ENCODE data around the gene SLC25A13.

Gene SLC25A13

GRCh38 chr7:96199421-96199820 is 122.5 kb downstream of the SLC25A13 start:
- H3K9me3 ChIP-seq (ENCODE audit: control insufficient read depth in 2 of 2, low read length in 2 of 2): no peaks in the 10 kb centered on the region
- H3K27ac ChIP-seq (ENCODE audit: low read depth in 2 of 2, low read length in 2 of 2): no peak overlapping the region
- no peaks in the 10 kb centered on the region for H3K4me1 ChIP-seq (ENCODE audit: control insufficient read depth in 2 of 2, insufficient read depth in 2 of 2, low read length in 2 of 2)
- no peak overlapping the region for H3K4me3 ChIP-seq (ENCODE audit: low read length in 2 of 2)
- no peaks in the 10 kb centered on the region for H3K36me3 ChIP-seq (ENCODE audit: control insufficient read depth in 2 of 2, insufficient read depth in 2 of 2, low read length in 2 of 2)
- H3K27me3 ChIP-seq (ENCODE audit: control insufficient read depth in 2 of 2, insufficient read depth in 2 of 2, low read length in 2 of 2): no peaks in the 10 kb centered on the region
- no peak overlapping the region for H3K9ac ChIP-seq (ENCODE audit: low read depth in 1 of 2, low read length in 2 of 2)

- Histone ChIP-seq H3K27me3 (ENCODE audit: control insufficient read depth in 2 of 2, insufficient read depth in 2 of 2, low read length in 2 of 2) (no peaks in the 10 kb centered on the region), H3K27ac (ENCODE audit: low read depth in 2 of 2, low read length in 2 of 2) (no peak overlapping the region), H3K4me3 (ENCODE audit: low read length in 2 of 2) (no peak overlapping the region), H3K9me3 (ENCODE audit: control insufficient read depth in 2 of 2, low read length in 2 of 2) (no peaks in the 10 kb centered on the region), H3K4me1 (ENCODE audit: control insufficient read depth in 2 of 2, insufficient read depth in 2 of 2, low read length in 2 of 2) (no peaks in the 10 kb centered on the region), H3K9ac (ENCODE audit: low read depth in 1 of 2, low read length in 2 of 2) (no peak overlapping the region), H3K36me3 (ENCODE audit: control insufficient read depth in 2 of 2, insufficient read depth in 2 of 2, low read length in 2 of 2) (no peaks in the 10 kb centered on the region)
These were observed 123.8 kb downstream of the SLC25A13 start for GRCh38 chr7:96198047-96198636.

- H3K4me3 ChIP-seq (ENCODE audit: low read length in 2 of 2): no peak overlapping the region
- no peak overlapping the region for H3K27ac ChIP-seq (ENCODE audit: low read depth in 2 of 2, low read length in 2 of 2)
- no peaks in the 10 kb centered on the region for H3K4me1 ChIP-seq (ENCODE audit: control insufficient read depth in 2 of 2, insufficient read depth in 2 of 2, low read length in 2 of 2)
- H3K9me3 ChIP-seq (ENCODE audit: control insufficient read depth in 2 of 2, low read length in 2 of 2): no peaks in the 10 kb centered on the region
- H3K9ac ChIP-seq (ENCODE audit: low read depth in 1 of 2, low read length in 2 of 2): no peak overlapping the region
- no peaks in the 10 kb centered on the region for H3K27me3 ChIP-seq (ENCODE audit: control insufficient read depth in 2 of 2, insufficient read depth in 2 of 2, low read length in 2 of 2)
- peaks cover 3 to 9% of the 10 kb centered on the region in 2 donors for H3K36me3 ChIP-seq (ENCODE audit: control insufficient read depth in 2 of 2, insufficient read depth in 2 of 2, low read length in 2 of 2)
These were observed 125.2 kb downstream of the SLC25A13 start for GRCh38 chr7:96196676-96197075.

- no peak overlapping the region for H3K27ac ChIP-seq (ENCODE audit: low read depth in 2 of 2, low read length in 2 of 2)
- H3K36me3 ChIP-seq (ENCODE audit: control insufficient read depth in 2 of 2, insufficient read depth in 2 of 2, low read length in 2 of 2): peaks cover 15 to 19% of the 10 kb centered on the region in 2 donors
- H3K4me3 ChIP-seq (ENCODE audit: low read length in 2 of 2): no peak overlapping the region
These were observed 132.6 kb downstream of the SLC25A13 start for GRCh38 chr7:96189129-96189820.

GRCh38 chr7:96188591-96188991 is 133.3 kb downstream of the SLC25A13 start:
- peaks cover 18 to 26% of the 10 kb centered on the region in 2 donors for H3K36me3 ChIP-seq (ENCODE audit: control insufficient read depth in 2 of 2, insufficient read depth in 2 of 2, low read length in 2 of 2)
- no peaks in the 10 kb centered on the region for H3K27me3 ChIP-seq (ENCODE audit: control insufficient read depth in 2 of 2, insufficient read depth in 2 of 2, low read length in 2 of 2)
- H3K9ac ChIP-seq (ENCODE audit: low read depth in 1 of 2, low read length in 2 of 2): no peak overlapping the region
- H3K9me3 ChIP-seq (ENCODE audit: control insufficient read depth in 2 of 2, low read length in 2 of 2): no peaks in the 10 kb centered on the region
- peaks cover 0 to 12% of the 10 kb centered on the region in 2 donors for H3K4me1 ChIP-seq (ENCODE audit: control insufficient read depth in 2 of 2, insufficient read depth in 2 of 2, low read length in 2 of 2)
- H3K4me3 ChIP-seq (ENCODE audit: low read length in 2 of 2): no peak overlapping the region
- no peak overlapping the region for H3K27ac ChIP-seq (ENCODE audit: low read depth in 2 of 2, low read length in 2 of 2)

More at GRCh38 chr7:96189129-96189820, 132.6 kb downstream of the SLC25A13 start:
- no peak overlapping the region for H3K9ac ChIP-seq (ENCODE audit: low read depth in 1 of 2, low read length in 2 of 2)
- H3K4me1 ChIP-seq (ENCODE audit: control insufficient read depth in 2 of 2, insufficient read depth in 2 of 2, low read length in 2 of 2): peaks cover 0 to 12% of the 10 kb centered on the region in 2 donors
- no peaks in the 10 kb centered on the region for H3K9me3 ChIP-seq (ENCODE audit: control insufficient read depth in 2 of 2, low read length in 2 of 2)
- no peaks in the 10 kb centered on the region for H3K27me3 ChIP-seq (ENCODE audit: control insufficient read depth in 2 of 2, insufficient read depth in 2 of 2, low read length in 2 of 2)

GRCh38 chr7:96188174-96188581 is 133.7 kb downstream of the SLC25A13 start:
- Histone ChIP-seq H3K27me3 (ENCODE audit: control insufficient read depth in 2 of 2, insufficient read depth in 2 of 2, low read length in 2 of 2) (no peaks in the 10 kb centered on the region), H3K9me3 (ENCODE audit: control insufficient read depth in 2 of 2, low read length in 2 of 2) (no peaks in the 10 kb centered on the region), H3K4me1 (ENCODE audit: control insufficient read depth in 2 of 2, insufficient read depth in 2 of 2, low read length in 2 of 2) (peaks cover 0 to 12% of the 10 kb centered on the region in 2 donors), H3K9ac (ENCODE audit: low read depth in 1 of 2, low read length in 2 of 2) (no peak overlapping the region), H3K27ac (ENCODE audit: low read depth in 2 of 2, low read length in 2 of 2) (no peak overlapping the region), H3K36me3 (ENCODE audit: control insufficient read depth in 2 of 2, insufficient read depth in 2 of 2, low read length in 2 of 2) (peaks cover 23 to 29% of the 10 kb centered on the region in 2 donors), H3K4me3 (ENCODE audit: low read length in 2 of 2) (no peak overlapping the region)

- H3K4me1 ChIP-seq (ENCODE audit: control insufficient read depth in 2 of 2, insufficient read depth in 2 of 2, low read length in 2 of 2): peaks cover 0 to 12% of the 10 kb centered on the region in 2 donors
- H3K27me3 ChIP-seq (ENCODE audit: control insufficient read depth in 2 of 2, insufficient read depth in 2 of 2, low read length in 2 of 2): no peaks in the 10 kb centered on the region
- H3K4me3 ChIP-seq (ENCODE audit: low read length in 2 of 2): no peak overlapping the region
- no peak overlapping the region for H3K27ac ChIP-seq (ENCODE audit: low read depth in 2 of 2, low read length in 2 of 2)
- no peak overlapping the region for H3K9ac ChIP-seq (ENCODE audit: low read depth in 1 of 2, low read length in 2 of 2)
- peaks cover 27% of the 10 kb centered on the region in 2 donors for H3K36me3 ChIP-seq (ENCODE audit: control insufficient read depth in 2 of 2, insufficient read depth in 2 of 2, low read length in 2 of 2)
- no peaks in the 10 kb centered on the region for H3K9me3 ChIP-seq (ENCODE audit: control insufficient read depth in 2 of 2, low read length in 2 of 2)
These were observed 134.2 kb downstream of the SLC25A13 start for GRCh38 chr7:96187735-96188134.

GRCh38 chr7:96184783-96185182 is 137.1 kb downstream of the SLC25A13 start:
- Histone ChIP-seq H3K27ac (ENCODE audit: low read depth in 2 of 2, low read length in 2 of 2) (no peak overlapping the region), H3K36me3 (ENCODE audit: control insufficient read depth in 2 of 2, insufficient read depth in 2 of 2, low read length in 2 of 2) (peaks cover 22 to 27% of the 10 kb centered on the region in 2 donors), H3K27me3 (ENCODE audit: control insufficient read depth in 2 of 2, insufficient read depth in 2 of 2, low read length in 2 of 2) (no peaks in the 10 kb centered on the region), H3K4me3 (ENCODE audit: low read length in 2 of 2) (no peak overlapping the region), H3K9ac (ENCODE audit: low read depth in 1 of 2, low read length in 2 of 2) (no peak overlapping the region), H3K4me1 (ENCODE audit: control insufficient read depth in 2 of 2, insufficient read depth in 2 of 2, low read length in 2 of 2) (peaks cover 0 to 12% of the 10 kb centered on the region in 2 donors), H3K9me3 (ENCODE audit: control insufficient read depth in 2 of 2, low read length in 2 of 2) (no peaks in the 10 kb centered on the region)

GRCh38 chr7:96183163-96183670 is 138.7 kb downstream of the SLC25A13 start:
- H3K4me3 ChIP-seq (ENCODE audit: low read length in 2 of 2): no peak overlapping the region
- no peaks in the 10 kb centered on the region for H3K9me3 ChIP-seq (ENCODE audit: control insufficient read depth in 2 of 2, low read length in 2 of 2)
- peaks cover 22 to 35% of the 10 kb centered on the region in 2 donors for H3K36me3 ChIP-seq (ENCODE audit: control insufficient read depth in 2 of 2, insufficient read depth in 2 of 2, low read length in 2 of 2)
- H3K27me3 ChIP-seq (ENCODE audit: control insufficient read depth in 2 of 2, insufficient read depth in 2 of 2, low read length in 2 of 2): no peaks in the 10 kb centered on the region
- peaks cover 0 to 9% of the 10 kb centered on the region in 2 donors for H3K4me1 ChIP-seq (ENCODE audit: control insufficient read depth in 2 of 2, insufficient read depth in 2 of 2, low read length in 2 of 2)
- no peak overlapping the region for H3K9ac ChIP-seq (ENCODE audit: low read depth in 1 of 2, low read length in 2 of 2)
- H3K27ac ChIP-seq (ENCODE audit: low read depth in 2 of 2, low read length in 2 of 2): no peak overlapping the region

GRCh38 chr7:96182424-96183158 is 139.3 kb downstream of the SLC25A13 start:
- Histone ChIP-seq H3K9me3 (ENCODE audit: control insufficient read depth in 2 of 2, low read length in 2 of 2) (no peaks in the 10 kb centered on the region), H3K27me3 (ENCODE audit: control insufficient read depth in 2 of 2, insufficient read depth in 2 of 2, low read length in 2 of 2) (no peaks in the 10 kb centered on the region), H3K9ac (ENCODE audit: low read depth in 1 of 2, low read length in 2 of 2) (no peak overlapping the region), H3K27ac (ENCODE audit: low read depth in 2 of 2, low read length in 2 of 2) (no peak overlapping the region), H3K4me1 (ENCODE audit: control insufficient read depth in 2 of 2, insufficient read depth in 2 of 2, low read length in 2 of 2) (peaks cover 0 to 4% of the 10 kb centered on the region in 2 donors), H3K4me3 (ENCODE audit: low read length in 2 of 2) (no peak overlapping the region), H3K36me3 (ENCODE audit: control insufficient read depth in 2 of 2, insufficient read depth in 2 of 2, low read length in 2 of 2) (peaks cover 22 to 41% of the 10 kb centered on the region in 2 donors)
